OCI-LY1 (cell line): ENCODE measurements around the gene ACBD3.

Experiments used
- EZH2 ChIP-seq: fragments of 200-600 bp; sonication (generic), shearing (Covaris generic); IDR thresholded peaks from 2 replicates; pipeline ENCODE4 v1.8.0; 2017; ENCODE audit warnings: borderline replicate concordance, mixed run types, mild to moderate bottlenecking, antibody characterized with exemption, low read length, moderate library complexity, mixed read lengths
- TF ChIP-seq, protein P1 (sequence below): fragments of 200-600 bp; sonication (generic), shearing (Covaris generic); IDR thresholded peaks from 2 replicates; pipeline ENCODE4 v1.5.1; 2017; ENCODE audit warnings: mild to moderate bottlenecking, antibody characterized with exemption, low read length, moderate library complexity, mixed read lengths

- TF ChIP-seq, protein P1, sequence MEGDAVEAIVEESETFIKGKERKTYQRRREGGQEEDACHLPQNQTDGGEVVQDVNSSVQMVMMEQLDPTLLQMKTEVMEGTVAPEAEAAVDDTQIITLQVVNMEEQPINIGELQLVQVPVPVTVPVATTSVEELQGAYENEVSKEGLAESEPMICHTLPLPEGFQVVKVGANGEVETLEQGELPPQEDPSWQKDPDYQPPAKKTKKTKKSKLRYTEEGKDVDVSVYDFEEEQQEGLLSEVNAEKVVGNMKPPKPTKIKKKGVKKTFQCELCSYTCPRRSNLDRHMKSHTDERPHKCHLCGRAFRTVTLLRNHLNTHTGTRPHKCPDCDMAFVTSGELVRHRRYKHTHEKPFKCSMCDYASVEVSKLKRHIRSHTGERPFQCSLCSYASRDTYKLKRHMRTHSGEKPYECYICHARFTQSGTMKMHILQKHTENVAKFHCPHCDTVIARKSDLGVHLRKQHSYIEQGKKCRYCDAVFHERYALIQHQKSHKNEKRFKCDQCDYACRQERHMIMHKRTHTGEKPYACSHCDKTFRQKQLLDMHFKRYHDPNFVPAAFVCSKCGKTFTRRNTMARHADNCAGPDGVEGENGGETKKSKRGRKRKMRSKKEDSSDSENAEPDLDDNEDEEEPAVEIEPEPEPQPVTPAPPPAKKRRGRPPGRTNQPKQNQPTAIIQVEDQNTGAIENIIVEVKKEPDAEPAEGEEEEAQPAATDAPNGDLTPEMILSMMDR = no peak
- no peak for TF ChIP-seq EZH2
Observed at GRCh38 chr1:226128487-226129075, 58.0 kb downstream of the ACBD3 start.
